ENCODE data around the gene OR56A5.
"Not testable (repeated sequence)": the region's sequence is repeated elsewhere in the genome, so short reads cannot be mapped to it uniquely, and the experiment has no call there.

OR56A5 gene
- 0 reads per million in 2 experiments for total RNA-seq

GRCh38 chr11:5968394-5968793 lies at the start of gene OR56A5:
TSS of gene OR56A5 (minus strand) at chr11:5968494. CDS start at chr11:5968494, 0 bp downstream.
- DNase-seq (ENCODE audit: low read depth) = no peak

DNA sequence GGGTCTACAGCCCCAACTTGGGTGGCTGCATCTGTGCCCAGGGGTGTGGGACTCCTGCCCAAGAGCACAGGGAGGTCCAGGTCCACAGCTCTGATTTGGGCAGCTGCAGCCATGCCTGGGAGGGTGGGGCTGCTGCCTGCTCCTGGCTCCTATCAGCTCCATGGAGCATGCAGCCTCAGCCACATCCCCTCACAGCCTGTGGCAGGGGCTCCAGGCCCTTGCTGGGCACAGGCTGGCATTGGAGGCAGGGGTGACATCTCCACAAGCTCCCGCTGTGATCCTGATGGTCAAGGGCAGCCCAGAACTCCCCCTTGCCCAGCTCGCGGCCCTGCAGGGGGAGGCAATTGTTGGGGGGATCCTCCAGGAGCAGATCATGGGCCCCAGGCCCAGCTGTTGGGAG lies 44.7 kb upstream of the OR56A5 start:
- DNase-seq (ENCODE audit: low read depth) = no peak

DNA sequence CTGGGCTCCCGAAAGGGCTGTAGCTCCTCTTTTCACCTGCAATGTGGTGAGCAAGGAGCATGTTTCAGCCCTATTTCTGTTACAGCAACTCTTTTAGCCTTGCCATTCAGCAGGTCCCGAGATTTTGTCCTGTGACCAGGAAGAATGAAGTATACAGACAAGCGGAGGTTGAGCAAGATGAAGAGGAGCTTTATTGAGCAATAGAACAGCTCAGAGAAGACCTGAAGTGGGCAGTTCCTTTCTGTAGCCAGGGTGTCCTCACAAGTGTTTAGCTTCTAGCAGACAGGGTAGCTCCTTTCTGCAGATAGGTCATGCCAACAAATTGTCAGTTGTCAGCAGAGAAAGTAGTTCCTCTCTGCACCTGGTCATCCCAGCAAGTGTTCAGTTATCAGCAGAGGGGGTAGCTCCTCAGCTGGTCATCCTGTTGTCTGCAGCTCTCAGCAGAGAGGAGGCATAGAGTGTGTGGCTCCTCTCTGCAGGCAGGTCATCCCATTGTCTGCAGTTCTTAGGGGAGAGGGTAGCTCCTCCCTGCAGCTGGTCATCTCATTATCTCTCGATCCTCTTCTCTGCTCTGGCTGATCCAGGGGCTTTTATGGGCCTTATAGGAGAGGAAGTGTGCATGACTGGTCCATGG lies 43.9 kb upstream of the OR56A5 start:
- no peak for DNase-seq (ENCODE audit: low read depth)

- DNase-seq (ENCODE audit: low read depth) = no peak
These were observed 38.6 kb upstream of the OR56A5 start, which contains the start of gene OR56A4 for GRCh38 chr11:6006846-6007245. TSS of gene OR56A4 (minus strand) at chr11:6006946. CDS start at chr11:6002992, 3,954 bp downstream.

DNA sequence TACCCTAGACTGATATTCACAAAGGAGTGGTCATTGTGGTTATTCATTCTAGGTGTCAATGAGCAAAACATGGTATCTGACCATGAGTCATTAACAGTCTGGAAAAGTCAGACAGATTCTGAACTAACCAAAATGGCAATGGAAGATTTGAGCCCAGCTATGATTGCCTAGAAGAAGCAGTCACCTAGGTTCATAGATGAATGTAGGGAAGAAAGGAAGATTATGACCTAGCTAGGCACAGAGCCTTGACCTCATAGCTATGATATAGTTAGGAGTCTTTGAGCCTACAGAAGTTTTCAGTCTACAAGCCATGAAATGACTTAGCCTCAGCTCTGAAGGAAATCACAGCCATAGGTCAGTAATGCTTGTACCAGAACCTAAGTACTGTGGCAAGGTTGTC lies 38.1 kb upstream of the OR56A5 start:
- DNase-seq (ENCODE audit: low read depth) = no peak

GRCh38 chr11:6002202-6002699 lies 34.0 kb upstream of the OR56A5 start:
- DNase-seq (ENCODE audit: low read depth) = no peak

DNA sequence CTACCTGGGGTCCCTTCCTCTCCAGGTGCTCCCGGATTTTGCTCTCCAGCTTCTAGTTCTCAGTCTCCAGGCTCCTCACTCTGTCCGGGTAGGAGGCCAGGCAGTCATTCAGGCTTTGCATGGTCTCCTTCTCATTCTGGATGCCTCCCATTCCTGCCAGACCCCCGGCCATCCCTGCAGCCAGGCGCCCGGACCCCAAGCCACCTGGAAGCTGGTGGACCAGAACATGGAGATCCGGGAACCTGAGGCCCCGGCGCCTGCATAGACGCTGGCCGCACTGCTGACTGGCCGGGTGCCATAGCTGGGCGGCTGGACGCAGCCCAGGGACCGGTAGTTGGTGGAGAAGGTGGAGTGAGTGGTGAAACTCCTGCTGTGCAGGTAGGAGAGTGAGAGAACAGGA lies 26.5 kb upstream of the OR56A5 start:
- no peak for DNase-seq (ENCODE audit: low read depth)

- no peak for DNase-seq (ENCODE audit: low read depth)
These were observed 24.4 kb upstream of the OR56A5 start for GRCh38 chr11:5992604-5993251.

GRCh38 chr11:5992150-5992549 lies 23.9 kb upstream of the OR56A5 start:
- no peak for DNase-seq (ENCODE audit: low read depth)

DNA sequence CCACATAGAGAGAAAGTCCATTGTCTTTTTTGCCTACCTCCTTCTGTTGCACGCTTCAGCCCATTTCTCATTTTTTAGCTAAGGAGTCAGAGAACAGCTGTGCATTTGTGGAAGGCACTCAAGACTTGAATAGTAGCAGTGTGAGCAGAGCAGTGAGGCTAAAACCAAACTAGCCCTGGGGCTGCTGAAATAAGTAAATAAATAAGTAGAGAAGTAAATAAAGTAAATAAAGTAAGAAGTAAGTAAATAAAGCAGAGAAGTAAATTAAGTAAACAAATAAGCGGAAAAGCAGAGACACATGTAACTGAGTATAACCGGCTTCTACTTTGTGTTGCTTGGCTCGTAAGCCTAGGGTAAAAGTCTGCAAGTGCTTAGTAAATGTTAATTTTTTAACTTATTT lies 20.9 kb upstream of the OR56A5 start:
- DNase-seq (ENCODE audit: low read depth) = no peak

DNA sequence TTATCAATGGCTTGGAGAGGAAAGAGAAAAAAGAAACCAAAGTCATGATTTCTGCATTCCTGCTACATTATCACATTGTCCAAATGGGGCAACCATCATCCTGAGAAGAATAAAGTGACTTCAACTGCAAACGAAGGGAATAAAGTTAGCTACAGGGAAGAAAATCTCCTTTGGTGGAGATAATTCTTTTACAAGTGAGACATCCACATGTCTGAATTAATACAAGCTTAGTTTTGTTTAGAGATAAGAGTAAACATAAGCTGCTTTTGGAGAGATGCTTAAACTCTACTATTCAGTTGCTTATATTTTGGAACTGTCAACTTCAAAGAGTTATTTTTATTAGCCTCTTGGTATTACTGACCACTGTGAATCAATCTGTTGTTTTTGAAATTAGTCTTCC lies 18.6 kb upstream of the OR56A5 start, which contains the start of gene OR52L1:
Gene OR52L1 (minus strand): TSS at position 101 of the 400 bp plus-strand sequence. CDS start 55 bp downstream, at position 46.
- no peak for DNase-seq (ENCODE audit: low read depth)

- no peak for DNase-seq (ENCODE audit: low read depth)
These were observed 15.1 kb upstream of the OR56A5 start for GRCh38 chr11:5983443-5983842.

DNA sequence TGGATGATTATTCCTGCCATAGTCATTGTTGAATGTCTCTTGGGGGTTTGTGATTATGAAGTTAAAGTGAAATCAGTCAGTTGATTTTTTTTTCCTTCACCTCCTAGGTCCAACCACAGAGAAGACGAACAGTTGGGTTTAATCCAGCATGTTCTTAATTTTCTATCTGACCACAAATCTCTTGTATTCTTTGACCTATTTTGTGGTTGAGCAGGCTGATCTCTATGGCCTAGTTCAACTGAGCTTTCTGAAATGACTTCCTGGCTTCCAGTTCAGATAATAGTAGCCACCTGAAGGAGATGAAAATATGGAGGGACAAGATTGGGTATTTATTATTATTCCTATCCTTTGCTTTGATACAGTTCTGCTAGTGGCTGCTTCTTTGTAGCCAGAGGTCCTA lies 5.2 kb upstream of the OR56A5 start:
- no peak for DNase-seq (ENCODE audit: low read depth)

DNA sequence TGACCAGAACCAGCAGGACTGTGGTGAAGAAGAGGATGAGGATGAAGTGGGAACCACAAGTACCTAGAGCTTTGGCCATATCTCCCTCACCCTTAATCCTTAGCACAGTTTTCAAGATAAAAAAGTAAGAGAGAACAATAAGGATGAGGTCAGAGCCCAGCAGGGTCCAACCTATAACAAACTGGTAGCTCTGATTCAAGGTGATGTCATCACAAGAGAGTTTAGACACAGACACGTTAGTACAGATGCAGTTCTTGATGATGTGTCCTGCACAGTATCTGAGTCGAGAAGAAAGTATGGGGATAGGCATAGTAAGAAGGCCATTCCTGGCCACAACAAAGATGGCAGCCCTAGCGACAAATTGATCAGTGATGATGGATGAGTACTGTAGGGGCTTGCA lies 586 bp downstream of the OR56A5 start:
- no peak for DNase-seq (ENCODE audit: low read depth)

- DNase-seq (ENCODE audit: low read depth) = no peak
These were observed 1.3 kb downstream of the OR56A5 start for GRCh38 chr11:5966958-5967357.

- not testable (repeated sequence) for DNase-seq (ENCODE audit: low read depth)
These were observed 7.5 kb downstream of the OR56A5 start for GRCh38 chr11:5960704-5961320.

GRCh38 chr11:5955586-5955985 lies 12.7 kb downstream of the OR56A5 start:
- DNase-seq (ENCODE audit: low read depth) = no peak

GRCh38 chr11:5941951-5942350 lies 26.3 kb downstream of the OR56A5 start, which contains the start of gene OR56A3:
TSS of gene OR56A3 (plus strand) at chr11:5942251. CDS start at chr11:5947347, 5,096 bp downstream.
- no peak for DNase-seq (ENCODE audit: low read depth)

DNA sequence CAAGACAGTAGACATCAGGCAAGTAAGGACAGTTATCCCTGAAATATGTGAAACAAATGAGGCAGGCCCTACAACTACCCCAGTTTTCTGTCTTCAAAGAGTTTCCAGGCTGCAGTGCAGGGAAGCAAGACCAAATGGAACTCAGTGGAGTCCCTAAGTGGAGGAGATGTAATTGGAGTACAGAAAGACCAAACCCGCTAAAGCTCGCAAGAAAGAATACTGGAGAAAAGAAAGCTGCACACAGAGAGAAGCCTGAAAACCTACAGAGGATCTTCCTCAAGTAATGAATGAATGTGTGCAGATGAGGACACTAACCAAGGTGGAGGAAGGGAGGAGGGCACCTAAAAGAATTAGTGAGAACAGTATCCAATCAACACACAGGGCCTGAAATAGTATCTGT lies 27.5 kb downstream of the OR56A5 start:
- DNase-seq (ENCODE audit: low read depth) = no peak

DNA sequence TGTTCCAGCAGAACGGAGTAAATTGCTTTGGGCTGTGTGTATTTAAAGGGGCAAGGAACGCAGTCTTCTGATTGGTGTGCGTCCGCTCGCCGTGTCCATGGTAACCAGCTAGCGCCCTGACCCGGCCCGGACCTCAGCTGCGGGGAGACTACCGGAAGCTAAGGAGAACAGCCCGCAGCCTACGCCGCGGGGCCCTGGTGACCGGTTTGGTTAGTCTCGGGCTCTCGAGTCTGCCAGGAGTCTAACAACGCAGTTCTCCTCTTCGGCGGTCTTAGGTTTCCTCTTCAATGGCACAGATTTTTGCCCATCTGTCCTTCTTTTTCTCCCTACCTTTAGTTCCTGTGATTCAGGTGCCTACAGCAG lies 29.7 kb downstream of the OR56A5 start:
- DNase-seq (ENCODE audit: low read depth) = no peak

GRCh38 chr11:5937868-5938602 lies 30.3 kb downstream of the OR56A5 start:
- no peak for DNase-seq (ENCODE audit: low read depth)

DNA sequence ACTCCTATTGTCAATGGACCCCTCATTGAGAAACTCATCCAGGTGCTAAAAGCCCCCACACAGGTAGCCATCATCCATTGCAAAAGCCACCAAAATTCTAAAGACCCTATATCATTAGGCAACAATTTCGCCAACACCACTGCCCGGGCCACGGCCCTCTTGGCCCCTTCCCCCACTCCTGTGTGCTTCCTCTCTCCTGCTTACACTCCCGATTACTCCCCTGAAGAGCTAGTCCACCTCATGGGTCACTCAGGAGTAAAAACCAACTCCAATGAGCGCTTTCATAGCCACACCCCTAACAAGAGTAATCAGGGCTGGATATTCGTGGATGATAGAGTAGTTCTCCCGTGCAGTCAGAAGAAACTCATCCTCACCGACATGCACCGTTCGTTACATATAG lies 35.2 kb downstream of the OR56A5 start:
- no peak for DNase-seq (ENCODE audit: low read depth)
